Activated naive CD4-positive, alpha-beta T cell treated with anti-CD3 and anti-CD28 coated beads for 36 hours (primary cell): ENCODE measurements around the gene CSPG4. TPM values are rescaled to one million over a fixed set of nuclear protein-coding genes. Genes with fewer than 3 reads are reported as not detected.
A peak's percentile ranks its signal among the peaks of the same experiment; 100 is the strongest.
"Not testable (repeated sequence)": the region's sequence is repeated elsewhere in the genome, so short reads cannot be mapped to it uniquely, and the experiment has no call there.

Experiments used
- CTCF ChIA-PET: fragments of 350-600 bp; sonication (Branson Sonifier 250); formaldehyde crosslinking; loops from one replicate; lab custom pipeline; 2021; ENCODE audit warnings: antibody characterized with exemption; lab: Charles Lee
- DNase-seq: peaks from one replicate; pipeline ENCODE4 v3.0.0-alpha.2; 2020
- H3K27ac Mint-ChIP-seq: one replicate; pipeline ENCODE4 v1.8.0; 2021; ENCODE audit warnings: mild to moderate bottlenecking, mixed read lengths
- H3K27me3 Mint-ChIP-seq: one replicate; pipeline ENCODE4 v1.8.0; 2021; ENCODE audit warnings: low read depth, mixed read lengths
- H3K36me3 Mint-ChIP-seq: one replicate; pipeline ENCODE4 v1.8.0; 2021; ENCODE audit warnings: low read depth, mixed read lengths
- H3K4me1 Mint-ChIP-seq: one replicate; pipeline ENCODE4 v1.8.0; 2021; ENCODE audit warnings: low read depth, mixed read lengths
- H3K4me3 Mint-ChIP-seq: one replicate; pipeline ENCODE4 v1.8.0; 2021; ENCODE audit warnings: mild to moderate bottlenecking, moderate library complexity, mixed read lengths
- H3K9me3 Mint-ChIP-seq: one replicate; pipeline ENCODE4 v1.8.0; 2021; ENCODE audit warnings: mixed read lengths
- intact Hi-C: fragments of 100-400 bp; cut with micrococcal nuclease; formaldehyde crosslinking; loops from one replicate; pipeline ENCODE4 v1.15.1; 2023
- total RNA-seq, 2 experiments: library from RNA; stranded (reverse); gene quantifications; one replicate each; pipeline ENCODE4 v1.2.3, GENCODE V29; 2021

Gene CSPG4, protein sequence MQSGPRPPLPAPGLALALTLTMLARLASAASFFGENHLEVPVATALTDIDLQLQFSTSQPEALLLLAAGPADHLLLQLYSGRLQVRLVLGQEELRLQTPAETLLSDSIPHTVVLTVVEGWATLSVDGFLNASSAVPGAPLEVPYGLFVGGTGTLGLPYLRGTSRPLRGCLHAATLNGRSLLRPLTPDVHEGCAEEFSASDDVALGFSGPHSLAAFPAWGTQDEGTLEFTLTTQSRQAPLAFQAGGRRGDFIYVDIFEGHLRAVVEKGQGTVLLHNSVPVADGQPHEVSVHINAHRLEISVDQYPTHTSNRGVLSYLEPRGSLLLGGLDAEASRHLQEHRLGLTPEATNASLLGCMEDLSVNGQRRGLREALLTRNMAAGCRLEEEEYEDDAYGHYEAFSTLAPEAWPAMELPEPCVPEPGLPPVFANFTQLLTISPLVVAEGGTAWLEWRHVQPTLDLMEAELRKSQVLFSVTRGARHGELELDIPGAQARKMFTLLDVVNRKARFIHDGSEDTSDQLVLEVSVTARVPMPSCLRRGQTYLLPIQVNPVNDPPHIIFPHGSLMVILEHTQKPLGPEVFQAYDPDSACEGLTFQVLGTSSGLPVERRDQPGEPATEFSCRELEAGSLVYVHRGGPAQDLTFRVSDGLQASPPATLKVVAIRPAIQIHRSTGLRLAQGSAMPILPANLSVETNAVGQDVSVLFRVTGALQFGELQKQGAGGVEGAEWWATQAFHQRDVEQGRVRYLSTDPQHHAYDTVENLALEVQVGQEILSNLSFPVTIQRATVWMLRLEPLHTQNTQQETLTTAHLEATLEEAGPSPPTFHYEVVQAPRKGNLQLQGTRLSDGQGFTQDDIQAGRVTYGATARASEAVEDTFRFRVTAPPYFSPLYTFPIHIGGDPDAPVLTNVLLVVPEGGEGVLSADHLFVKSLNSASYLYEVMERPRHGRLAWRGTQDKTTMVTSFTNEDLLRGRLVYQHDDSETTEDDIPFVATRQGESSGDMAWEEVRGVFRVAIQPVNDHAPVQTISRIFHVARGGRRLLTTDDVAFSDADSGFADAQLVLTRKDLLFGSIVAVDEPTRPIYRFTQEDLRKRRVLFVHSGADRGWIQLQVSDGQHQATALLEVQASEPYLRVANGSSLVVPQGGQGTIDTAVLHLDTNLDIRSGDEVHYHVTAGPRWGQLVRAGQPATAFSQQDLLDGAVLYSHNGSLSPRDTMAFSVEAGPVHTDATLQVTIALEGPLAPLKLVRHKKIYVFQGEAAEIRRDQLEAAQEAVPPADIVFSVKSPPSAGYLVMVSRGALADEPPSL (N-terminal part only)
- not detected for total RNA-seq

DNA sequence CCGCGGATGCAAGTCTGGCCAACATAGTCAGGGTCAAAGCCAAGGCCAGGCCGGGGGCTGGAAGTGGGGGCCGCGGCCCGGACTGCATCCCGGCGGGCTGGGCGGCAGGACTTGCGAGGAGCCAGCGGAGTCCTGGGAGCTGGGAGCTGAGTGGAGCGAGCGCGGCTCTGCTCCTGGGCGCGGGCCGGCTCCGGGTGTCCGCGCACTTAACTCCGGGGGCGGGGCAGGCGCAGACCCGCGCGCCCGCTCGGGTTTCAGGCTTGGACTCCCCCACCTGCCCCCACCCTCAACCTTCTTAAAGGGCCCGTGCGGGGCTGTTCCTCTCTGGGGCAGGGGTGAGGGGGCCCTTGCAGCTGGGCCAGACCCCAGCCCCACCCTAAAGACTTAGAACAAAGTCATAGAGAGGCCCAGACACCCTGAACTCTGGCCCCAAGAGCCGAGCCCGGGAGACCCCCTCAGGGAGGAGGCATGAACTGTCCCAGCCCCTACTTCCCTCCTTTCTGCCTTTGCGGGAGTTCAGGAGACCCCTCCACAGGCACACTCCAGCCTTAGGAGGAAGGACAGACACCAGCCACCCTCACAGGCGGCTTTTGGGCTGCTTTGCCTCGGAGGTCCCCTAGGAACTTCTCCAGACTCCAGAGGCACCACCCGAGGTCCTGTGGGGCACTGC lies at the start of gene CSPG4:
Gene CSPG4 (minus strand): TSS at position 181 of the 670 bp plus-strand sequence. CDS start 93 bp downstream, at position 88.
- CTCF ChIA-PET: no interaction called here
- Mint-ChIP-seq H3K9me3 (no peaks in the 10 kb centered on the region), H3K27me3 (peaks cover 11% of the 10 kb centered on the region), H3K36me3 (no peaks in the 10 kb centered on the region), H3K4me1 (no peaks in the 10 kb centered on the region), H3K27ac (no peak within 1 kb of the TSS), H3K4me3 (no peak within 1 kb of the TSS)
- intact Hi-C loops: no loop called here
- DNase-seq: no peak

GRCh38 chr15:75762357-75762718 lies 49.7 kb upstream of the CSPG4 start:
- peaks cover 11% of the 10 kb centered on the region for H3K4me1 Mint-ChIP-seq
- H3K27ac Mint-ChIP-seq, H3K4me3 Mint-ChIP-seq, CTCF ChIA-PET, H3K9me3 Mint-ChIP-seq, H3K36me3 Mint-ChIP-seq, intact Hi-C loops, H3K27me3 Mint-ChIP-seq, DNase-seq: not testable (repeated sequence)

DNA sequence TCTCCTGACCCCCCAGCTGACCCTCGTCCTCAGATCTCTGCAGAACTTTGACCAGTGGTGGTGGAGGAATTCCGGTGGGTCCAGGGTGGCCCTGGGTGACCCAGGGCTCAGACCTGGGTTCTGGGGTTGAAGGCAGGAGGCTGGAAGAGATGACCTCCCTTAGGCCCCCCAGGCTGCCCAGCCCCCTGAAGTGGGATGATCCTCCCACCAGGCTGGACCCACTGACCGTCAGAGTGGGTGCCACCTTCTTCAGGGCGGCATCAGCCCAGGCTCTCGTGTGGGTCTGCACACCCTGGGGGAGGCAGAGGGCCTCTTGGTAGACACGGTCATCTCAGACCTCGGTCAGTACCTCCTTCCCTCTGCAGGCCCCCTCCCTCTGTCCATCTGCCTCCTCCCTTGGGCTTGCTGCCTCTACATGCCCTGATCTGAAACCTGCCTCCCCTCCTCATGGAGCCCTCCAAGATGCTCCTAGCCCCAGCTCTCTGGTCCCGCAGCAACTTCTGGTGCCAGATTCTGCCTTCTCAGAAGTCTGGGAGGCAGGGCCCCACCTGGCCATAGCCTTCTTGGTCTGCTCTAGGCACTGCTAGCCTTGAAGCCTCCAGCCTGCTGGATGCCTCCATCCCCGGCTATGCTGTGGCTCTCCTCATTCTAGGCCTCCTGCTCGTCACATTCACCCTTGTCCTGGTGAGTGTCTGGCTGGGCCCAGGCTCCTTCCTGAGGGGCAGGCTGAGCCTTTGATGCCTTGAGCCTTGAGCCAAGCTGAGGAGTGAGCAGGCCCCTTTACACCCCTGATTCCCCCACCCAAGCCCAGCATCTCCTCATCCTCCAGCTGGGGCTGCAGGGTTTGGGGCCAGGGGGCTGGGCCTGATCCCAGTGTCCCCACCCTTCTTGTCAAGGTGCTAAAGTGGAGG lies 49.1 kb upstream of the CSPG4 start:
- Mint-ChIP-seq H3K4me3 (no peak overlapping the region), H3K36me3 (no peaks in the 10 kb centered on the region), H3K27ac (no peak overlapping the region), H3K9me3 (no peaks in the 10 kb centered on the region), H3K4me1 (peaks cover 11% of the 10 kb centered on the region), H3K27me3 (no peaks in the 10 kb centered on the region)
- no peak for DNase-seq
- intact Hi-C loops: no loop called here
- CTCF ChIA-PET: no interaction called here

DNA sequence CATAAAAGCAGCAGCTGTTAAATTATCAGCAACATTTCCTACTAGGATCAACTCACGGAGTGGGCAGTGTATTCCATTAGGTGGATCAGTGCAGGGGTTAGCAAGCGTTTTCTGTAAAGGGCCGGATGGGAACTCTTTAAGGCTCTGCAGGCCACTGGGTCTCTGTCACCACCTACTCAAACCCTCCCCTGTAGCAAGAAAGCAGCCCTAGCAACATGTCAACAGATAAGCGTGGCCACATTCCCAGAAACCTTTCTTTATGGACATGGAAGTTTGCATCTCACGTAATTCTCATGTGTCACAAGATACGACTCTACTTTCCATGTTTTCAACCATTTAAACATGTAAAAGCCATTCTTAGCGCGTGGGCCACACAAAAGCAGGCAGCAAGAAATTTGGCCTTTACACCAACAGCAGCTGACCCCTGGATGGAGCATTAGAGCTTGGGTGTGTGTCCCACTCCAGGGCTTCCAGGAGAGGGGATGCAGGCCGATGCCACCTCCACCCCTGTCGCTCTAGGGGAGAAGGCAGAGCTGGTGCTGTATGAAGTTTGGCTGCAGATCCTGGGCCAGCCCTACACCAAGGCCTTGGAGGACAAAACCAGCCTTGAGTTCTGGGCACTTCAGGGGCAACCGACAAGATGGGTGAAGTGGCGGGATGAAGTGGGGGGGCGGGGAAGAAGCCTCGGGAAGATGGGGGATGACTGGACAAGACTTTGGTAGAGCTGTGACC lies 48.2 kb upstream of the CSPG4 start:
- Mint-ChIP-seq H3K9me3 (no peaks in the 10 kb centered on the region), H3K4me1 (peaks cover 11% of the 10 kb centered on the region), H3K36me3 (no peaks in the 10 kb centered on the region), H3K27ac (no peak overlapping the region), H3K4me3 (no peak overlapping the region), H3K27me3 (no peaks in the 10 kb centered on the region)
- CTCF ChIA-PET: no interaction called here
- no peak for DNase-seq
- intact Hi-C loops: no loop called here

- H3K9me3 Mint-ChIP-seq, H3K36me3 Mint-ChIP-seq, H3K4me3 Mint-ChIP-seq, CTCF ChIA-PET, intact Hi-C loops, DNase-seq, H3K27ac Mint-ChIP-seq, H3K27me3 Mint-ChIP-seq: not testable (repeated sequence)
- H3K4me1 Mint-ChIP-seq: peaks cover 11% of the 10 kb centered on the region
These were observed 47.5 kb upstream of the CSPG4 start for GRCh38 chr15:75760131-75760520.

DNA sequence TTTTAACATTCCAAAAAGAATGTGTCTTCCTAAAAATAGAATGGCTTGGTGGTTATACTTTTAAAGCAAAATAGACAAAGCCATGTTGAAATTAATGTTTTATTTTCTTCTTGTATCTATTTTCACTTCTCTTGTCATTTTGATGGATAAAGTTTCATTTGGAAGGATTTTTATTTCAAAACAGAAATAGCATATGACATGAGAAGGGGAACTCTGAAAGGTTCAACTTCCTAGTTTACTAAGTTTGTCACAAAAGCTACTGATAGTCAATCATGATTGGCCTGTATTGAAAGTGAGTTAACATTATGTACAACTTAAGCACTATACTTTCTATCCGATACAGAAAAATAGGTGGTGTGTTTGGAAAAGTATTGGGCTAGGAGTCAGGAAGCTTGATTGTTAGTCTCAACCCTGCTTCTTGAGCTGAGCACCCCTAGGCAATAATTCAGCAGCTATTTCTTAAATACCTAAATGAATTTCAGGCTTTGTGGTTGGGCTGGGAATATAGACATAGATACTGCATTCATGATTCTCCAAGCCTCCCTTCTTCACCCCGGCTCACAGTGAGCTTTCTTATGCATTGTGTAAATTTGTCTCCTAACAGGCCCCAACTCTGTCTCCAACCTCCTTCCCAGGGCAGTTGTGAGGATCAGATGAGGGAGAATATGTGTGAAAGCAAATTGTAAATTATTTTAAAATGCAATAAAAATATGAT lies 46.9 kb upstream of the CSPG4 start:
- Mint-ChIP-seq H3K36me3 (no peaks in the 10 kb centered on the region), H3K4me1 (peaks cover 11% of the 10 kb centered on the region), H3K27ac (peak overlapping the region; percentile 95), H3K27me3 (no peaks in the 10 kb centered on the region), H3K9me3 (no peaks in the 10 kb centered on the region), H3K4me3 (peak overlapping the region; percentile 94)
- DNase-seq: no peak
- CTCF ChIA-PET: interaction anchor here (0.7 to 3.0 kb wide), 3 partner anchors 20 to 48 kb away, joined by 3 to 9 read pairs (median 3); no protein-coding TSS in a partner anchor
- intact Hi-C loops: no loop called here

GRCh38 chr15:75758071-75758872 lies 45.6 kb upstream of the CSPG4 start:
- peak overlapping the region; percentile 94 for H3K4me3 Mint-ChIP-seq
- peak overlapping the region; percentile 95 for H3K27ac Mint-ChIP-seq
- DNase-seq: peak; percentile 84
- H3K27me3 Mint-ChIP-seq: no peaks in the 10 kb centered on the region
- CTCF ChIA-PET: interaction anchor here (0.6 to 3.0 kb wide), 6 partner anchors 13 to 1379 kb away, joined by 3 to 9 read pairs (median 3); no protein-coding TSS in a partner anchor
- intact Hi-C loops: loop anchor here (1.0 kb wide), 1 partner anchor 19 kb away; no protein-coding TSS in a partner anchor
- peaks cover 11% of the 10 kb centered on the region for H3K4me1 Mint-ChIP-seq
- no peaks in the 10 kb centered on the region for H3K36me3 Mint-ChIP-seq
- no peaks in the 10 kb centered on the region for H3K9me3 Mint-ChIP-seq

DNA sequence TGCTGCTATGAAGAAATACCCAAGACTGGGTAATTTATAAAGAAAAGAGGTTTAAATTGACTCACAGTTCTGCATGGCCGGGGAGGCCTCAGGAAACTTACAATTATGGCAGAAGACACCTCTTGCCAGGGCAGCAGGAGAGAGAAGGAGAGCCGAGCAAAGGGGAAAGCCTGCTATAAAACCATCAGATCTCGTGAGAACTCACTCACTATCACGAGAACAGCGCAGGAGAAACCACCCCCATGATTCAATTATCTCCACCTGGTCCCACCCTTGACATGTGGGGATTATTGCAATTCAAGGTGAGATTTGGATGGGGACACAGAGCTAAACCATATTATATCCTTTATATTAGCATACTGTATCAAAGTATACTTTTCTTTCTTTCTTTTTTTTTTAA lies 42.2 kb upstream of the CSPG4 start:
- H3K36me3 Mint-ChIP-seq, H3K9me3 Mint-ChIP-seq, intact Hi-C loops, H3K4me3 Mint-ChIP-seq, DNase-seq, H3K27me3 Mint-ChIP-seq, H3K27ac Mint-ChIP-seq: not testable (repeated sequence)
- CTCF ChIA-PET: interaction anchor here (1.1 kb wide), 1 partner anchor 48 kb away, joined by 3 read pairs; no protein-coding TSS in a partner anchor
- H3K4me1 Mint-ChIP-seq: peaks cover 11% of the 10 kb centered on the region

- intact Hi-C loops: no loop called here
- Mint-ChIP-seq H3K27ac (no peak overlapping the region), H3K4me1 (peaks cover 7% of the 10 kb centered on the region), H3K4me3 (no peak overlapping the region), H3K36me3 (no peaks in the 10 kb centered on the region), H3K27me3 (no peaks in the 10 kb centered on the region), H3K9me3 (no peaks in the 10 kb centered on the region)
- CTCF ChIA-PET: no interaction called here
- DNase-seq: no peak
These were observed 40.5 kb upstream of the CSPG4 start for GRCh38 chr15:75753145-75753544.
